Stimulated activated CD8-positive, alpha-beta memory T cell treated with anti-CD3 and anti-CD28 coated beads, Interleukin-4, amount 100 ng/mL, for 1 hour (primary cell): ENCODE results near the gene IL1RAPL2.

Source experiments
- DNase-seq, 2 donors: peaks; one replicate each; pipeline ENCODE4 v3.0.0-alpha.2; 2020; ENCODE audit warnings: low read depth in 2 of 2, low spot score in 1 of 2

Gene IL1RAPL2

DNA sequence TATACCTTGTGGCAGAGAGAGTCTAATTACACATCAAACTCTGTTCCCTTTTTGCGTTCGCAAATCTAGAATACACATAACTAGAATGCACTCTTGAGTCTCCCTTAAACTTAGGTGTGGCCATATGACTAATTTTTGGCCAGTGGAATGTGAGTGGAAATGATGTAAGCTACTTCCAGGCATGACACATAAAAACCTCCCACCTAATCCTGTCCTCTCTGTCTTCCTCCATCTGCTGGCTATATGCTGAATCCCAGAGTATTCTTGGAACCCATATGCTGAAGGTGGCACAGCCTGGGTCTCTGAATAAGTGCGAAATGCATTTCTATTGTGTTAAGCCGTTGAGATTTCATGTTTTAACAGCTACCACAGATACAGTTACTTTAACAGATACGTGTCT lies 986.4 kb downstream of the IL1RAPL2 start:
- no peak for DNase-seq

DNA sequence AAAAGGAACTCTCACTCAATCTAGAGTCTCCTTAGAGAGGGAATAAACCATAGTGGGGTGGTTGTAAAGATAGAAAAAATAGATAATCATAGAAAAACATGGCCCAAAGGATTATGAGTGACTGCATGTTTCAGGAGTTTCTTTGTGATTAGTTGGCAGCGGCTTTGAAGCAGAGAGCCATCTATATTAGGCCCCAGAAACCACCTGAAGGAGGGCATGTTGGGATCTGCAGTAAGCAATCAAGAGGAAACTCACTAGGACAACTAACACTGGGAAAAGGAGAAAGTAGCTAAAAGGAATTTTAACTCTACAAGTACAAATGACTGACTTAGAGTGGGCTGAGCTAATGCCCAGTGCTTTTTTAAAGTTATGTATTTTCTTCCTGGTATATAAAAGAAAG lies 987.1 kb downstream of the IL1RAPL2 start:
- no peak for DNase-seq

DNA sequence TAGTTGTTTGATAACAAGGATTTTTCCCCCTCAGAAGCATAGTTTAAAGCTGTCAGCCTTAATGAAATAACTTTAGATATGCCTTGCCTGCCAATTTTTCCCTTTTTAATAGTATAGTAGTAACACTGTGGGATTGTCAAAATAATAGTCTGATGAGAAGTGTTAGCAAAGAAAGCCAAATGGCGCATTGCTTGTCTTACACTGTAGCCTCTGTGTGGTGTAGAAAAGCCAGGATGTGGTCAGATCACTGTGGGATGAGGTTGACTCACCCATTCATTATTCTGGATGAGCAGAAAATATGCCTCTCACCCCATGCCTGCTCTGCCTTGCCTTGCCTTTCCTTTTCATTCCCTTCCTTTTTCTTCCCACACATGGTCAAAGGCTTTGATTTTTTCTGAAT lies 998.5 kb downstream of the IL1RAPL2 start:
- DNase-seq = no peak

DNA sequence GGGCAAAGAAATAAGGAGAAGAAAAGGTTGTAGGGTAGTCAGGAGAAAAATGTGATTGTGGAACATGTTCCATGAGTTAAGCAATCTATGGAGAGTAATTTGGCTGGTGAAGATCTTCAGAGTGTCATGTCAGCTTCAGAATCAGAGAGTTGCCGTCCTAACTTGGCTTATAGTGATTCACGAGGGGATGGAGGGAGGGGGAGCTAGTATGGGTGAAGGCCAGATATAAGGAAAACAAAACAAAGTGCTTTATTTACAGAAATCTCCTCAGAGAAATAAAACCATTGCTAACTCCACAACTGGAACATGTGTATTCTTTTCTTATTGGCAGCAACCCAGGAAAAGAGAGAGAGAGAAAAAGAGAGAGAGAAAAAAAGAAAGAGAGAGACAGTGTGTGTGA lies 999.9 kb downstream of the IL1RAPL2 start:
- no peak for DNase-seq

DNA sequence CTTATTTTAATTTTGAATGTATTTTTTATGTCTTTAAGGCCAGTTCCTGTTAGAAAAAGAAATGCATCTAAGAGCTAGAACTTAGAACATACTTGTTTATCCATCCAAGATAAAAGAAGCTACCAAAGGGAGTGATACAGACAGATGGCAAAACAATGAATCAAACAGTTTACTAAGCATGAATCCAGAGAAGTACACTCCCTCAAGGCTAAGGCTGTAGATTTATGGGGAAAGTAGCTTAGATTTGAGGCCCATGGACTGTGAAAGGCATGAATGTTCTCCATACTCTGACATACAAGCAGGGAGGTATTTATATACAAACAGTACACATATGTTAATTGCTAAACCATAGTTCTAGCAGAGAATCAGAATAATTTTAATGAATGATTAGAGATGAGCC lies 1001.1 kb downstream of the IL1RAPL2 start:
- DNase-seq = no peak

DNA sequence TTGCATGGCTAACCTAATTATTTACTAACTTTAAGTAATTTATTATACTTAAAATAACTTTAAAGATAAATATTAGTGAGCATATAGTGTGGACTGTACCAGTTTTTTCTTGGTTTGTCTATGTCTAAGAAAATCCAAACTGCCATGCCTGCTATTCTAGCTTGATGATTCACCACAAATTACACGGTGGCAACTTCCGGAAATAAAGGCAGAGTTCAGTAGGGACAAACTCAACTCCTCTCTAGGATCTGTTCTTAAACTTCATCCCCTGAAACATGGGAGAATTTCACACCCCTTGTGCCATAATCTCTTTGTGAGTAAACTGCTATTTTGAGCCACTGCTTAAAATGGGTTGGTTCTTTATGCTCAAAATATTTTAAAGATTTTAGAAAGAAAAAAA lies 1042.7 kb downstream of the IL1RAPL2 start:
- DNase-seq = no peak

DNA sequence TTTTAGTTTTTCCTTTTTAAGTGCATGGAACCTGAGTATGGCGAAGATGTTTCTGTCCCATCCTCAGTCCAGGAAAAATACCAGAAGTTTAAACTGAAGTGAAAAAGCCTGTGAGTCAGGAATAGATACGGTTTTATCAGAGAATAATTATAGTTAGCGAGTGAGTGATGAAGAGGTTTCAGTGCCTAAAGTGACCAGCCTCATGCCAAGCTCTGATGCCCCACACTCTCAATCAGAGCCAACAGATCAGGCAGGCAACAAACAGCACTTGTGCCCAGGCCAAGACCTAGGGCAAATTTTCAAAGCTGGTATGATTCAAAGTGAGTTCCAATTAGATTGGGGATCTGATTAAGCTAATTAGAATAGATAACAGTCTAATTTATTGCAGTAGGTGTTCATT lies 1043.5 kb downstream of the IL1RAPL2 start:
- DNase-seq = no peak

DNA sequence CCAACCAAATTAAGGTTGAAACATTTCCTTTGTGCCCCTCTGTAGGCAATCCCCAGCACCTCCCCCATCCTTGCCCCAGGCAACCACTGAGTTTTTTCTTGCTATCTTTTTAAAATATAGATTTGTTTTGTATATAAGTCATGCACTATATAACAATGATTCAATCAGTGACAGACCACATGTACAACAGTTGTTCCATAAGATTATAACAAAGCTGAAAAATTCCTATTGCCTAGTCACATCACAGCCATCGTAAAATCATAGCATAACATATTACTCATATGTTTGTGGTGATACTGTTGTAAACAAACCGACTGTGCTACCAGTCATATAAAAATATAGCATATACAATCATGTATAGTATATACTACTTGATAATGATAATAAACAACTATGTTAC lies 1044.4 kb downstream of the IL1RAPL2 start:
- no peak for DNase-seq

DNA sequence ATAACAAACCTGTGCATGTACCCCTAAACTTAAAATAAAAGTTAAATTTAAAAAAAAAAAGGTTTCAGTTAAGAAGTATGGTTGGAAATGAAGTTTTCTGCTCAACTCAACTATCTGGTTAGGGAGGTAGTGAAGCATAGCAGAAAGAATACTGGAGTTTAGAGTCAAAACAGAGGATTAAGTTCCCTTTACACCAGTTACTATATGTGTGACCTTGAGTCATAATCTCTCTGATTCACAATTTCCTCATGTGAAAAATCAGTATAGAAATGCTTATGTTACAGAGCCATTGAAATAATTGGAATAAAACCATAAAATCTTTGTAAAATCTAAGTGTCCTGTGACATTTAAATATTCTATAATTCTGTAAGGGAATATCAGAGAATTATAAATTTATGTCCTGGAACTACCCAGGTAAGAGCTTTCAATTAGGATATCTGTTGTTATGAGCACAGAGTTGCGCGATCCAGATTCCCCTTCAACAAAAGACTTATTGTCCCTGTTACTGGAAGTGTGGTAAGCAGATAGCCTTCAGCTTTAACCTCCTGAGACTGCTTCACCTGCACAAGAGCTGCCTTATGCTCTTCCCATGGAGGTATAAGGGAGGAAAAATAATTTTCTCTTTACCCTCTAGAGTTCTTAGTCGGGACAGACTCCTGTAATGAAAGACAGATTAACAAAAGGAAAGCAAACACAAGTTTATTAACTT lies 1052.5 kb downstream of the IL1RAPL2 start:
- no peak for DNase-seq

DNA sequence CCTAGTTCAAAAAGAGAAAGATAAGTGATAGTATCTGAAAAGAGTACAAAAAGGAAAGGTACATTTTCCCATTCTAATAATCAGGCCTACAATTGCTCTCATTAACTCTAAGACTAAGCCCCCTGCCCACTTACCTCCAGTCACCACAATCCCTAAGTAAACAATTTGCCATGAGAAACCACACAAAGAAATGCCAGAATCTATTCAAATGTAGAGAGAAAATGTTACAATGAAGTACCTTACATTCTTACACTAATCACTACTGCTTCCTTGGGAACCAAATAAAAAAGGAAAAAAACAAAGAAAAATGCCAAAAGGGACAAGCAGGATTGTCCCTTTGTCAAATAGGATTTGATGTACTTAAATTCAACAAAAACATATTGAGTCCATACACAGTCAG lies 1068.2 kb downstream of the IL1RAPL2 start:
- no peak for DNase-seq

DNA sequence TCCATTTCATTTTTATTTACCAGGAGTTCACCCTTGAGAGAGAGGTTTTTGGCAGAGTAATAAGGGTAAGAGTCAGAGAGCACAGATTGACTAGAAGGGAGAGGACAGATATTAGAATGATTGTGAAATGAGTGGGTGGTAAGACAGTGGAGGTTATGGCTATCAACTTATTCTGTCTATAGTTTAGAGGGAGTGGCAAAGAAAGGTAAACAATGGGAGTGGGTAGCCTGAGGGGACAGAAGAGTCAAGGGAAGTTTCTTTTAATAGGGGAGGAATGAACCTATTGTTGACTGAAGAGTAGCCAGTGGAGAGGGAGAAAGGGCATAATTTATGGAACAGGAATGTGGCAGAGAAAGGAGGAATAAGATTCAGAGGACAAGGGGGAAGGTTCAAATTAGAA lies 1069.8 kb downstream of the IL1RAPL2 start:
- DNase-seq = no peak

DNA sequence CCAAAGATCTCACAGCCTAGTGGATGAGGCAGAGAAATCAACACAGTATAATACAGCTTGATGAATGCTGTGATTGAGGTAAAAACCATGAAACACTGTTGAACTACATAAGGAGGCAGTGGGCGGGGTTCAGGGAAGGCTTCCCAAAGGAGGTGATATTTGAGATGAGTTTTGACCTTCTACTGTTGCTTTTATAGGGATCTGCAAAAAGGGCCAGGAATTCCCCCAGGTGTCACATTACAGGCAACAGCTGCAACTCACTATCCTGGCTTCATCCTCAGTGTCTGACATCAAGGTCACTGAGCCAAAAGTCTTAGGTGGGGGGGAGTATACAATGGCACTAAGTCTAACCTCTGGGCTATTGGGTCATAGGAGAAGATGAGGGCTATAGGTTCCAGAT lies 1070.7 kb downstream of the IL1RAPL2 start:
- no peak for DNase-seq

DNA sequence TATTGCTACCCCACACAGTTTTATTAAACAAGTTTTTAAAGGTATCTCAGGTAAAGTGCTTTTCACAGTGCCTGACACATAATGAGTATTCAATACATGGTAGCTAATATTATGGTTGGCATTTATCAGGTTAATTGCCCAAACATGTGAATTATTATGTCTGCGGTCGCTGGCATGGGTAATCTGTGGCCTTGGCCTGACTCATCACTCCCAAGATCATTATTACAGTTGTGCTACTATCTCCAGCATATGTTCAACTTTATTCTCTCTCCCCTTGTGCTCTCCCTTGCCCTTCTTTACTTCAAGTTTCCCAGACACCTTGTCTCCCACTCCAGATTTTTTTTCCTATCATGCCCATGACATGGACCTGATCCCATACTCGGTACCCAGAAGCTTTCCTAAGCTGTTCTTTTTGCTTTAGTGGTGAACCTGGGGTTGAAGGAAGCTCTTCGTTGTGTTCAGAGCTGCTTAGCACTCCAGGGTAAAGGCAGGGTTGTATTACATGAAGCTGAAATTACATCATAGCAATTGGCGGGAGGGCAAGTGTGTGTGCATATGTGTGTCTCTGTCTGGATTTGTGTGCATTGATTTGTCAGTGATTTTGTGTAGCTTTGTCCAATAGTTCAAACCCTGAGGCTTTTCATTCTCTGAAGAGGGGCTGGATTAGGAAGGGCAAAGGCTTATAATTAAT lies 1079.8 kb downstream of the IL1RAPL2 start:
- DNase-seq = no peak

DNA sequence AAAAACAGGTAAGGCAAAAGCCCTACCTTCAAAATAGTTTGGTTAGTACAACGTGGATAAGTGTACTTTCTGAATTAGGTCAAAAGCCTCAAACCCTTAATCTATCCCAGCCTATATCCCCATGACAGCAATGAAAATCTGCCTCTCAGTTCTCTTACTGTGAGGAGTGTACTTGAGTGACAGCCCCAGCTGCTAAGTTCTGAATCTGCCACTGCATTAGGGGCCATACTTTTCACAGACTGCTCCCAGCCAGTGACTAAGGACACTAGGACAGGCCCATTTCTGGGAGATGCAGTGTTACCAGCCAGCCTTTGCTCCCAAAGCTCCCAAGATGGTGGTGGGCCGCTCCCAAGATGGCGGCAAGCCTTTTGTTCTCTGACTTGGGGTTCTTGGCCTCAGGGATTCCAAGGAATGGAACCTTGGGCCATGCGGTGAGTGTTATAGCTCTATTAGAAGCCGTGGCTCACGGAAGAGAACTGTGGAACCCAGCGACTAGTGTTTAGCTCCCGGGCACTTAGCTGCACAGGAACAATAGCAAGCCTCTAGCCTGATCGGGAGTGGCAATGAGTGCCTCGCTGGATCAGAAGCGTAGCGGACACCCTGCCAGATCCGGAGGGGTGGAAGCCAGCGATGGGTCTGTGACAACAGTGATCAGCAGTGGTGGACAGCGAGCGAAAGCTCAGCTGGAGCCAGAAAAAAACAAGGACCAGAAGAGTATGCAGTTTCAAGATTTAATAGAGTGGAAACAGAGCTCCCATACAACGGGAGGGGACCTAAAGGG lies 1080.8 kb downstream of the IL1RAPL2 start:
- DNase-seq = no peak

DNA sequence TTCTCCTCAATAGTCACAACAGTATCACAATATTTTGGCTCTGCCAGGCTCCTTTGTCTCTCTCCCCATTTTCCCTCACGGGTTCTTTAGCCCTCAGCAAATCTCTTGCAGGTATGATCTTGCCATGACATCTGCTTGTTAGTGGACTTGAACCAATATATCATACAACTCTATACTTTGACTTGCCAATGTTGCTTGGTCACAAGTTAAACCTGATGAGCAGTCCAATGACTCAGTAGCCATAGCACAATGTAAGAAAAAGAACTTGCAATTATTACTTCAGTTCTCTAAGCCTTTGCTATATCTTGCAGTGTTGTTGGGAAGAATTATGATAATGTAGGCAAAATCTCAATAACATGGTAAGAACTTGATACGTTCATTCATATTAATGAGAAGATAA lies 1081.8 kb downstream of the IL1RAPL2 start:
- DNase-seq = no peak

DNA sequence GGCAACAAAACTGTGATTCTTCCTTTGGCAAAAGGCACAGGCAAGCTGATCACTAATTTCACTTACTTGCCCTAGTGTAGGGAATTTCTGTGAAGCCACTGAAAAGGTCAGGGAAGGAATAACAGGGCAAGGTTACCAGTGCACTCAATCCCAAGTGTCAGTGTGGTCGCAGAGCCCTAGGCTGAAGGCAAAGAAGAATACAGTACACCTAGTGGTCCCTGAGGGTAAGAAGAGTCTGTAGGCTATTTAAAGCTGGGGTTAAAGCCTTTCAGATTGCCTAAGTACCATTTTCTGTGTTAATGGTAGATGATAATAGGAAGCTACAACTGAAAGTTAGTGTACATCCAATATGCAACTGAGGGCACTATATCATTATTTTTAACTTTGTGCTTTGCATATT lies 1082.7 kb downstream of the IL1RAPL2 start:
- no peak for DNase-seq

DNA sequence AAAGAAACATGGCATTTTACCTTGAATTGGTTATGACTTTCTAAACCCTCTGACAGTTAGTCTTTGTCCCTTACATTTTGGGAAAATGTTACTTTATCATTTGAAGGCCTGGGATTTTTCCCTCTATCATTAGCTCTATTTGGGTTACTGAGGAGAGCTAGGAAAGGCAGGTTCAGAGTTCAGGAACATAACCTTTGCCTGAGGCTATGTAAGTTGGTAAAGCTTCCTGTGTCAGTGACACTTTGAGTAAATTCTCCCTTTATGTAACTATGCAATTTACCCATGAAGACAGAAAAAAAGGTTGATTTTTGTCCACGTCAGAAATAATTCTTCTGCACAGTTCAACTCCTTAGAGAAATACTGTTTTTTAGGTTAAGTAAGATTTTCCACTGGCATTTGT lies 1084.6 kb downstream of the IL1RAPL2 start:
- DNase-seq = no peak

DNA sequence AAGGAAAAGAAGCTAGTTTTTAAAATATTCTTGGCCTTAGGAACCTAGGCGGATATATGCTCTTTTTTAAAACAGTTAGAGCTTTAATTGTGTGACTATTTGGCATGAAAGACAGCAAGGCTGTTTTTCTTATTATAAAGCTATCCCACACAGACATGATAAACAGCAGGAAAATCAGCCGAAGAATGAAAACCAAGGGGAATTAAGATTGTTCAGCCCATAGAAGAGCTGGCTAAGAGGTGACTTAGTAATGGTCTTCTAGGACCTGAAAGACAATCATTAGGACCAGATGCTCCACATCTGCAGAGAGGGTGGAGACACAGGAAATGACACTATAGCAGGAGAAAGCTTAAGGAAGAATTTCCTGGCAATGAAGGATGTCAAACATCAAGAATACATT lies 1085.0 kb downstream of the IL1RAPL2 start:
- no peak for DNase-seq

DNA sequence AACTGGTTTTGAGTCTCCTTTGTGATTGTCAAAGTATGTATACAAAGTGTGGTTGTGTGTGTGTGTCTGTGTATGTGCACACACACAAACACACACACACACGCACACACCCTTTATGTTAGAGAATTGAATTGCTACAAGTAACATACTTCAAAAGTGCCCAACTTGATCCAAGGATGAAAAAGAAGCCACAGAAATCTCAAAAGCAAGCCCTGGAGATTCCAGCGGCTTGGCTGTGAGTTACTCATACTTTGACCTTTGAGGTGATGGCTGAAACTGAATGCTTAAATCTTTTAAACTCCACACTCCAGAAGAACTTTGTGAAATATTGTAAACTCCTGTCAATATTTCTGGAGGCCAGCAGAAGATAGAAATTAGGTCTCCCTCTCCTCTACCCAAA lies 1087.9 kb downstream of the IL1RAPL2 start:
- DNase-seq = no peak

DNA sequence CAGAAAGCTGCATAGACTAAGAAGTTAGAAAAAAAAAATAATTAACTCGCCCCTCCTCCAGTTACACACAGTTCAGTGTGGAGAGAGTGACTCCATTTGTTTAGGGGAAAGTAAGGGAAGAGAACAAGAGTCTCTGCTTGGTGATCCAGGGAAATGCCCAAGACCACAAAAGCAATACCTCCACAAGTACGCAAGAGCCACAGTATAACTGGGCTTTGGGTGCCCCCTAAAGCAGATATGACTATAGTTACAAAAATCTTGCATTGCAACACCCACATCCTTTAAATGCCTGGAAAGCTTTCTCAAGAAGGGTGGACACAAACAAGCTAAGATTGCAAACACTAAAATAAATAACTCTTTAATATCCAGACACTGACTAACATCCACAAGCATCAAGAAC lies 1092.1 kb downstream of the IL1RAPL2 start:
- DNase-seq = no peak

DNA sequence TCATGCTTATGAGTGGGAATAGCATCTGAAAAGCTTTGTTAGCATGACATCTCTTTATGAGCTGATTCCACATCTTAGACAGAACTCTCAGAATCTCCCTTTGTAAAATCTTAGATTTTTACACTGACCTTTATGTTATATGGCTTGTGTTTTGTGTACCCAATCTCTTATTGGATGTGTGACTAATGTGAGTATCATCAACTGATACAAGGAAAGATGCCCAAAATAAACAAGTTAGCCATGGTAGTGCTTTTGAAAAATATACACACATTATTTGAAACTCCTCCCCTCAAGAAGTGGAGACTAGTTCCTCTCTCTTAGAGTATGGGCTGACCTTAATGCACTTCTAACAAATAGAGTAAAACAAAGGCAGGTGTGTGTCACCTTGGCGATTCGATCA lies 1096.2 kb downstream of the IL1RAPL2 start:
- no peak for DNase-seq

DNA sequence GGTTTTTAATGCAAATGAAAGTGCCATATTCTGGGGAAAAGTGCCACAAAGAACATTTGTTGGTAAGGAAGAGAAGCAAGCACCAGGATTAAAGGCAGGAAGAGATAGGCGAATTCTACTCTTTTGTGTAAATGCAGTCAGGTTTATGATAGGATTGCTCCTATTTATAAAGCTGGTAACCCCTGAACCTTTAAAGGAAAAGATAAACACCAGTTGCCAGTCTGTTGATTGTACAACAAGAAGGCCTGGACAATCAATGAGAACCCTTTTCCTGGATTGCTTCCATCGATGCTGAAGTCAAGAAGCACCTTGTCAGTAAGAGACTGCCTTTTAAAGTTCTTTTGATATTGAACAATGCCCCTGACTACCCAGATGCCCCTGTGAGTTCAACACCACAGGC lies 1098.2 kb downstream of the IL1RAPL2 start:
- no peak for DNase-seq
